HG03469 (cell line): ENCODE measurements around the gene SERPINA9.

Experiments used
- ATAC-seq: cut with Tn5 transposase; IDR thresholded peaks from one replicate; pipeline ENCODE4 v1.9.1; 2021; ENCODE audit warnings: mild to moderate bottlenecking, moderate library complexity, moderate number of reproducible peaks; ENCODE audit not compliant: unreplicated experiment

The SERPINA9 gene

GRCh38 chr14:94462763-94463572 is 13.0 kb downstream of the SERPINA9 start:
- no peak for ATAC-seq

- no peak for ATAC-seq
These were observed 13.8 kb downstream of the SERPINA9 start for GRCh38 chr14:94462219-94462551.

GRCh38 chr14:94461526-94462218 is 14.3 kb downstream of the SERPINA9 start:
- no peak for ATAC-seq

- ATAC-seq, result peak; percentile 44
These were observed 15.2 kb downstream of the SERPINA9 start for GRCh38 chr14:94460631-94461416.

GRCh38 chr14:94458558-94459205 is 17.3 kb downstream of the SERPINA9 start:
- no peak for ATAC-seq

- ATAC-seq, result no peak
These were observed 17.9 kb downstream of the SERPINA9 start for GRCh38 chr14:94458096-94458495.

GRCh38 chr14:94455928-94456327 is 20.1 kb downstream of the SERPINA9 start:
- no peak for ATAC-seq

GRCh38 chr14:94451826-94452225 is 24.2 kb downstream of the SERPINA9 start:
- no peak for ATAC-seq

- no peak for ATAC-seq
These were observed 24.8 kb downstream of the SERPINA9 start for GRCh38 chr14:94451091-94451771.

- ATAC-seq, result no peak
These were observed 25.3 kb downstream of the SERPINA9 start for GRCh38 chr14:94450722-94451090.

GRCh38 chr14:94449930-94450329 is 26.1 kb downstream of the SERPINA9 start:
- no peak for ATAC-seq

- ATAC-seq, result no peak
These were observed 27.8 kb downstream of the SERPINA9 start for GRCh38 chr14:94448071-94448808.

GRCh38 chr14:94447206-94447605 is 28.8 kb downstream of the SERPINA9 start:
- no peak for ATAC-seq

- no peak for ATAC-seq
These were observed 29.9 kb downstream of the SERPINA9 start for GRCh38 chr14:94446126-94446525.

- ATAC-seq, result no peak
These were observed 31.0 kb downstream of the SERPINA9 start for GRCh38 chr14:94445003-94445402.

- ATAC-seq, result no peak
These were observed 34.3 kb downstream of the SERPINA9 start for GRCh38 chr14:94441531-94442205.

GRCh38 chr14:94441130-94441529 is 34.9 kb downstream of the SERPINA9 start:
- ATAC-seq, result no peak

- no peak for ATAC-seq
These were observed 36.4 kb downstream of the SERPINA9 start for GRCh38 chr14:94439453-94440057.

- ATAC-seq, result no peak
These were observed 47.4 kb downstream of the SERPINA9 start for GRCh38 chr14:94428610-94429009.
